GM23338 (cell line): ENCODE data around the gene HTRA2.

Source experiments
- CREB1 ChIP-seq: fragments of 250-450 bp; sonication (Bioruptor Pico); IDR thresholded peaks from 2 replicates; pipeline ENCODE4 v1.5.0; 2020; ENCODE audit warnings: low read depth, mild to moderate bottlenecking, moderate library complexity
- EZH2 ChIP-seq: fragments of 200-600 bp; sonication (generic); IDR thresholded peaks from one replicate; pipeline ENCODE4 v1.8.0; 2017; ENCODE audit warnings: antibody characterized with exemption, mild to moderate bottlenecking, low read depth; ENCODE audit not compliant: unreplicated experiment
- EZH2phosphoT487 ChIP-seq: fragments of 200-600 bp; sonication (generic); IDR thresholded peaks from one replicate; pipeline ENCODE4 v1.8.1; 2018; ENCODE audit warnings: antibody characterized with exemption; ENCODE audit not compliant: unreplicated experiment
- JUNB ChIP-seq: IDR thresholded peaks from one replicate; pipeline ENCODE4 v1.6.1; 2016; ENCODE audit warnings: antibody characterized with exemption; ENCODE audit not compliant: unreplicated experiment
- NANOG ChIP-seq: IDR thresholded peaks from 2 replicates; pipeline ENCODE4 v1.6.1; 2016; ENCODE audit warnings: antibody characterized with exemption, borderline replicate concordance
- POLR2AphosphoS5 ChIP-seq: IDR thresholded peaks from 2 replicates; pipeline ENCODE4 v1.6.1; 2016; ENCODE audit warnings: antibody characterized with exemption, low read depth
- STAT1 ChIP-seq: IDR thresholded peaks from one replicate; pipeline ENCODE4 v1.6.1; 2016; ENCODE audit warnings: antibody characterized with exemption; ENCODE audit not compliant: unreplicated experiment
- ZNF331 ChIP-seq: fragments of 250-450 bp; sonication (Bioruptor Pico); IDR thresholded peaks from 2 replicates; pipeline ENCODE4 v1.5.0; 2020; ENCODE audit warnings: low read depth, mild to moderate bottlenecking, moderate library complexity
- TF ChIP-seq, protein P1 (sequence below): IDR thresholded peaks from one replicate; pipeline ENCODE4 v1.6.1; 2018; ENCODE audit warnings: antibody characterized with exemption; ENCODE audit not compliant: unreplicated experiment
- TF ChIP-seq, protein P2 (sequence below), 2 experiments: fragments of 200-600 bp in 1 of 2; sonication (generic) in 1 of 2; conservative IDR thresholded peaks; 2 replicates each; pipeline versions ENCODE4 v1.5.1 to v1.6.1; 2016 to 2017; ENCODE audit warnings: antibody characterized with exemption in 2 of 2, low read depth in 2 of 2, mild to moderate bottlenecking in 2 of 2, moderate library complexity in 1 of 2

DNA sequence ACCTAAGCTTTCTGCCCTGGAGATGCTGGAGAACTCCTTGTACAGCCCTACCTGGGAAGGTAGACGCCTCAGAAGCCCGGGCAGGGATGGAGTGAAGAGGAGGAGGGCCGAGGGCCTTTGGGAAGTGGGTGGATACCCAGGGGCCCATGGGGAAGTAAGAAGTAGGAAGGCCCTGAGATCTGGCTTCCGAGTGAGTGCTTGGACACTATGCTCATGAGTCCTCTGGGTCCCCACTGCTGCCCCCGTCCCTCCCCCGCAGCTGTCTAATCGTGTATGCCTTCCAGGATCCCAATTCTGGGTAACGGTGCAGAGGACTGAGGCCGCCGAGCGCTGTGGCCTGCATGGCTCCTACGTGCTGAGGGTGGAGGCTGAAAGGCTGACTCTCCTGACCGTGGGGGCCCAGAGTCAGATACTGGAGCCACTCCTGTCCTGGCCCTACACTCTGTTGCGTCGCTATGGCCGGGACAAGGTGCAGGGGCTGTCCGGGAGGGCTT, 25.9 kb downstream of the HTRA2 start:
- TF ChIP-seq, protein P1, sequence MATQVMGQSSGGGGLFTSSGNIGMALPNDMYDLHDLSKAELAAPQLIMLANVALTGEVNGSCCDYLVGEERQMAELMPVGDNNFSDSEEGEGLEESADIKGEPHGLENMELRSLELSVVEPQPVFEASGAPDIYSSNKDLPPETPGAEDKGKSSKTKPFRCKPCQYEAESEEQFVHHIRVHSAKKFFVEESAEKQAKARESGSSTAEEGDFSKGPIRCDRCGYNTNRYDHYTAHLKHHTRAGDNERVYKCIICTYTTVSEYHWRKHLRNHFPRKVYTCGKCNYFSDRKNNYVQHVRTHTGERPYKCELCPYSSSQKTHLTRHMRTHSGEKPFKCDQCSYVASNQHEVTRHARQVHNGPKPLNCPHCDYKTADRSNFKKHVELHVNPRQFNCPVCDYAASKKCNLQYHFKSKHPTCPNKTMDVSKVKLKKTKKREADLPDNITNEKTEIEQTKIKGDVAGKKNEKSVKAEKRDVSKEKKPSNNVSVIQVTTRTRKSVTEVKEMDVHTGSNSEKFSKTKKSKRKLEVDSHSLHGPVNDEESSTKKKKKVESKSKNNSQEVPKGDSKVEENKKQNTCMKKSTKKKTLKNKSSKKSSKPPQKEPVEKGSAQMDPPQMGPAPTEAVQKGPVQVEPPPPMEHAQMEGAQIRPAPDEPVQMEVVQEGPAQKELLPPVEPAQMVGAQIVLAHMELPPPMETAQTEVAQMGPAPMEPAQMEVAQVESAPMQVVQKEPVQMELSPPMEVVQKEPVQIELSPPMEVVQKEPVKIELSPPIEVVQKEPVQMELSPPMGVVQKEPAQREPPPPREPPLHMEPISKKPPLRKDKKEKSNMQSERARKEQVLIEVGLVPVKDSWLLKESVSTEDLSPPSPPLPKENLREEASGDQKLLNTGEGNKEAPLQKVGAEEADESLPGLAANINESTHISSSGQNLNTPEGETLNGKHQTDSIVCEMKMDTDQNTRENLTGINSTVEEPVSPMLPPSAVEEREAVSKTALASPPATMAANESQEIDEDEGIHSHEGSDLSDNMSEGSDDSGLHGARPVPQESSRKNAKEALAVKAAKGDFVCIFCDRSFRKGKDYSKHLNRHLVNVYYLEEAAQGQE = no peak
- TF ChIP-seq POLR2AphosphoS5 (no peak), EZH2phosphoT487 (no peak), CREB1 (CRISPR knock-in tag) (no peak), NANOG (no peak), EZH2 (peak; percentile 29), JUNB (no peak), STAT1 (no peak), ZNF331 (CRISPR knock-in tag) (no peak)
- TF ChIP-seq, protein P2, sequence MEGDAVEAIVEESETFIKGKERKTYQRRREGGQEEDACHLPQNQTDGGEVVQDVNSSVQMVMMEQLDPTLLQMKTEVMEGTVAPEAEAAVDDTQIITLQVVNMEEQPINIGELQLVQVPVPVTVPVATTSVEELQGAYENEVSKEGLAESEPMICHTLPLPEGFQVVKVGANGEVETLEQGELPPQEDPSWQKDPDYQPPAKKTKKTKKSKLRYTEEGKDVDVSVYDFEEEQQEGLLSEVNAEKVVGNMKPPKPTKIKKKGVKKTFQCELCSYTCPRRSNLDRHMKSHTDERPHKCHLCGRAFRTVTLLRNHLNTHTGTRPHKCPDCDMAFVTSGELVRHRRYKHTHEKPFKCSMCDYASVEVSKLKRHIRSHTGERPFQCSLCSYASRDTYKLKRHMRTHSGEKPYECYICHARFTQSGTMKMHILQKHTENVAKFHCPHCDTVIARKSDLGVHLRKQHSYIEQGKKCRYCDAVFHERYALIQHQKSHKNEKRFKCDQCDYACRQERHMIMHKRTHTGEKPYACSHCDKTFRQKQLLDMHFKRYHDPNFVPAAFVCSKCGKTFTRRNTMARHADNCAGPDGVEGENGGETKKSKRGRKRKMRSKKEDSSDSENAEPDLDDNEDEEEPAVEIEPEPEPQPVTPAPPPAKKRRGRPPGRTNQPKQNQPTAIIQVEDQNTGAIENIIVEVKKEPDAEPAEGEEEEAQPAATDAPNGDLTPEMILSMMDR (conservative IDR thresholded peaks at IDR 0.05; ENCODE audit: low read depth in 2 of 2) = no peak
